ENCODE results near the gene TBC1D14.

DNA sequence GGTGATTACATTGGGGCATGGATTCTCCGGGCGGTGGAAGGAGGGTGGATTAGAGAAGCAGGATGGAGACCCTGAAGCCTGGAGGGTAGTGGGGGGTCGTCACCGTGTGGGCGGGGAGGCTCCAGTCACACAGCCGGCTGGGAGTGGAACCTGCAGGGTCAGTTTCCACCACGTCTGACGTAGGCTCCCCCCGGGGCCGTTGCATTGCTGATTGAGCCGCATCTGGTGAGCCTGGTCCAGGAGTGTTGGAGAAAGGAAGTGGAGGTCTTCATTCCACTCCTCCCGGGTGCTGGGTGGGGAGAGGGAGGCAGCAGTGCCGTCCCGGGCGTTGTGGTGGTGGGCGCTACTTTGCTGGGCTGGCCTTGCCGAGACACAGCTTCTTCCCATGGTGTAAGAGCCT is 28.1 kb downstream of the TBC1D14 start:
- TF ChIP-seq, protein P1, sequence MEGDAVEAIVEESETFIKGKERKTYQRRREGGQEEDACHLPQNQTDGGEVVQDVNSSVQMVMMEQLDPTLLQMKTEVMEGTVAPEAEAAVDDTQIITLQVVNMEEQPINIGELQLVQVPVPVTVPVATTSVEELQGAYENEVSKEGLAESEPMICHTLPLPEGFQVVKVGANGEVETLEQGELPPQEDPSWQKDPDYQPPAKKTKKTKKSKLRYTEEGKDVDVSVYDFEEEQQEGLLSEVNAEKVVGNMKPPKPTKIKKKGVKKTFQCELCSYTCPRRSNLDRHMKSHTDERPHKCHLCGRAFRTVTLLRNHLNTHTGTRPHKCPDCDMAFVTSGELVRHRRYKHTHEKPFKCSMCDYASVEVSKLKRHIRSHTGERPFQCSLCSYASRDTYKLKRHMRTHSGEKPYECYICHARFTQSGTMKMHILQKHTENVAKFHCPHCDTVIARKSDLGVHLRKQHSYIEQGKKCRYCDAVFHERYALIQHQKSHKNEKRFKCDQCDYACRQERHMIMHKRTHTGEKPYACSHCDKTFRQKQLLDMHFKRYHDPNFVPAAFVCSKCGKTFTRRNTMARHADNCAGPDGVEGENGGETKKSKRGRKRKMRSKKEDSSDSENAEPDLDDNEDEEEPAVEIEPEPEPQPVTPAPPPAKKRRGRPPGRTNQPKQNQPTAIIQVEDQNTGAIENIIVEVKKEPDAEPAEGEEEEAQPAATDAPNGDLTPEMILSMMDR (IDR thresholded peaks at IDR 0.05; ENCODE audit: insufficient read depth, low read length, poor library complexity, severe bottlenecking) = no peak
- TF ChIP-seq EZH2phosphoT487 (conservative IDR thresholded peaks at IDR 0.05; ENCODE audit: low read length) = no peak

Data from SU-DHL-6 (cell line).